OCI-LY1 (cell line): ENCODE data around the gene PLBD2.

Experiments
- H2AFZ ChIP-seq: fragments of 200-600 bp; sonication (generic), shearing (Covaris generic); 2 replicates; pipeline ENCODE4 v1.6.0; 2014; ENCODE audit warnings: antibody characterized with exemption, mild to moderate bottlenecking, low read length
- H3F3A ChIP-seq: fragments of 200-600 bp; sonication (generic), shearing (Covaris generic); 2 replicates; pipeline ENCODE4 v1.6.0; 2014; ENCODE audit warnings: mild to moderate bottlenecking, antibody characterized with exemption, low read length, moderate library complexity; ENCODE audit not compliant: insufficient read depth
- H3K27ac ChIP-seq: fragments of 200-600 bp; sonication (generic); 2 replicates; pipeline ENCODE4 v1.5.1; 2014; ENCODE audit warnings: low read length, mixed run types, mild to moderate bottlenecking, low read depth; ENCODE audit not compliant: poor library complexity, severe bottlenecking
- H3K27me3 ChIP-seq: fragments of 200-600 bp; sonication (generic); 2 replicates; pipeline ENCODE4 v1.6.0; 2014; ENCODE audit warnings: antibody characterized with exemption, mild to moderate bottlenecking, low read length, moderate library complexity; ENCODE audit not compliant: insufficient read depth
- H3K36me3 ChIP-seq: fragments of 200-600 bp; sonication (generic); 2 replicates; pipeline ENCODE4 v1.6.1; 2014; ENCODE audit warnings: mild to moderate bottlenecking, antibody characterized with exemption, low read length, moderate library complexity, mixed read lengths; ENCODE audit not compliant: insufficient read depth
- H3K4me1 ChIP-seq: fragments of 200-600 bp; sonication (generic); 2 replicates; pipeline ENCODE4 v1.5.1; 2014; ENCODE audit warnings: mild to moderate bottlenecking, low read length, moderate library complexity; ENCODE audit not compliant: insufficient read depth, severe bottlenecking
- H3K4me2 ChIP-seq: fragments of 200-600 bp; sonication (generic), shearing (Covaris generic); 2 replicates; pipeline ENCODE4 v1.6.1; 2014; ENCODE audit warnings: low read length
- H3K4me3 ChIP-seq: fragments of 200-600 bp; sonication (generic); 2 replicates; pipeline ENCODE4 v1.5.1; 2014; ENCODE audit warnings: low read length, low read depth, mild to moderate bottlenecking, mixed read lengths; ENCODE audit not compliant: poor library complexity, severe bottlenecking
- H3K79me2 ChIP-seq: fragments of 200-600 bp; shearing (Covaris generic); 2 replicates; pipeline ENCODE4 v1.6.1; 2016; ENCODE audit warnings: mixed run types, low read length, mixed read lengths; ENCODE audit not compliant: insufficient read depth
- H3K9ac ChIP-seq: fragments of 200-600 bp; sonication (generic), shearing (Covaris generic); 2 replicates; pipeline ENCODE4 v1.6.1; 2014; ENCODE audit warnings: mild to moderate bottlenecking, low read length, mixed read lengths
- H3K9me2 ChIP-seq: fragments of 200-600 bp; sonication (generic), shearing (Covaris generic); 2 replicates; pipeline ENCODE4 v1.6.1; 2014; ENCODE audit warnings: low read depth, mild to moderate bottlenecking, low read length, mixed read lengths
- H3K9me3 ChIP-seq: fragments of 200-600 bp; shearing (Covaris generic); 2 replicates; pipeline ENCODE4 v1.6.1; 2014; ENCODE audit warnings: low read length, mixed read lengths
- H4K20me1 ChIP-seq: fragments of 200-600 bp; sonication (generic), shearing (Covaris generic); 2 replicates; pipeline ENCODE4 v1.6.0; 2016; ENCODE audit warnings: mild to moderate bottlenecking, low read length; ENCODE audit not compliant: insufficient read depth
- CTCF ChIP-seq: fragments of 200-600 bp; sonication (generic), shearing (Covaris generic); IDR thresholded peaks from 2 replicates; pipeline ENCODE4 v1.5.1; 2017; ENCODE audit warnings: mild to moderate bottlenecking, antibody characterized with exemption, low read length, moderate library complexity, mixed read lengths
- EZH2 ChIP-seq: fragments of 200-600 bp; sonication (generic), shearing (Covaris generic); IDR thresholded peaks from 2 replicates; pipeline ENCODE4 v1.8.0; 2017; ENCODE audit warnings: borderline replicate concordance, mixed run types, mild to moderate bottlenecking, antibody characterized with exemption, low read length, moderate library complexity, mixed read lengths

Gene PLBD2

GRCh38 chr12:113372371-113372770 is 14.0 kb downstream of the PLBD2 start:
- Histone ChIP-seq H3K4me3 (no peak overlapping the region), H3K9me2 (no peaks in the 10 kb centered on the region), H3F3A (no peaks in the 10 kb centered on the region), H3K27ac (no peak overlapping the region), H3K79me2 (no peaks in the 10 kb centered on the region), H3K27me3 (no peaks in the 10 kb centered on the region), H3K36me3 (peaks cover 20% of the 10 kb centered on the region), H3K4me2 (no peak overlapping the region), H3K9ac (no peak overlapping the region), H4K20me1 (no peaks in the 10 kb centered on the region), H3K9me3 (no peaks in the 10 kb centered on the region), H3K4me1 (no peaks in the 10 kb centered on the region), H2AFZ (no peak overlapping the region)
- TF ChIP-seq CTCF (no peak), EZH2 (no peak)

GRCh38 chr12:113373440-113373839 is 15.1 kb downstream of the PLBD2 start:
- no peak overlapping the region for H3K4me3 ChIP-seq

GRCh38 chr12:113373969-113374368 is 15.6 kb downstream of the PLBD2 start:
- Histone ChIP-seq H3F3A (no peaks in the 10 kb centered on the region), H2AFZ (no peak overlapping the region), H3K9ac (no peak overlapping the region), H4K20me1 (no peaks in the 10 kb centered on the region), H3K9me3 (no peaks in the 10 kb centered on the region), H3K9me2 (no peaks in the 10 kb centered on the region), H3K4me3 (no peak overlapping the region), H3K27ac (no peak overlapping the region), H3K36me3 (peaks cover 20% of the 10 kb centered on the region), H3K27me3 (no peaks in the 10 kb centered on the region), H3K4me2 (no peak overlapping the region), H3K79me2 (no peaks in the 10 kb centered on the region), H3K4me1 (no peaks in the 10 kb centered on the region)
- TF ChIP-seq EZH2 (no peak), CTCF (no peak)

More at GRCh38 chr12:113373440-113373839, 15.1 kb downstream of the PLBD2 start:
- Histone ChIP-seq H3K9me2 (no peaks in the 10 kb centered on the region), H3K27ac (no peak overlapping the region), H2AFZ (no peak overlapping the region), H3K9ac (no peak overlapping the region), H3F3A (no peaks in the 10 kb centered on the region), H4K20me1 (no peaks in the 10 kb centered on the region), H3K79me2 (no peaks in the 10 kb centered on the region), H3K36me3 (peaks cover 20% of the 10 kb centered on the region), H3K27me3 (no peaks in the 10 kb centered on the region), H3K9me3 (no peaks in the 10 kb centered on the region), H3K4me1 (no peaks in the 10 kb centered on the region), H3K4me2 (no peak overlapping the region)
- TF ChIP-seq CTCF (no peak), EZH2 (no peak)
